Activated naive CD4-positive, alpha-beta T cell treated with anti-CD3 and anti-CD28 coated beads, Interleukin-2, amount 50 U/mL, for 16 hours (primary cell): ENCODE measurements around the gene USP3.
A peak's percentile ranks its signal among the peaks of the same experiment; 100 is the strongest.
"Not testable (repeated sequence)": the region's sequence is repeated elsewhere in the genome, so short reads cannot be mapped to it uniquely, and the experiment has no call there.

Experiments
- DNase-seq: peaks from one replicate; pipeline ENCODE4 v3.0.0-alpha.2; 2020

Gene USP3

GRCh38 chr15:63597038-63597790, 92.8 kb downstream of the USP3 start, which contains the start of gene FBXL22:
Gene FBXL22 (plus strand): TSS chr15:63597387. CDS start chr15:63597393, 6 bp downstream.
- no peak for DNase-seq

GRCh38 chr15:63597821-63598220, 93.4 kb downstream of the USP3 start:
- no peak for DNase-seq

- no peak for DNase-seq
These were observed 94.3 kb downstream of the USP3 start for GRCh38 chr15:63598473-63599400.

- peak; percentile 50 for DNase-seq
These were observed 95.1 kb downstream of the USP3 start for GRCh38 chr15:63599401-63600000.

- DNase-seq: peak; percentile 37
These were observed 95.7 kb downstream of the USP3 start for GRCh38 chr15:63600001-63600615.

GRCh38 chr15:63600616-63601025, 96.2 kb downstream of the USP3 start:
- peak; percentile 94 for DNase-seq

GRCh38 chr15:63601026-63601703, 96.8 kb downstream of the USP3 start:
- peak; percentile 60 for DNase-seq

- DNase-seq: no peak
These were observed 97.4 kb downstream of the USP3 start for GRCh38 chr15:63601704-63602185.

GRCh38 chr15:63602595-63602994, 98.2 kb downstream of the USP3 start:
- no peak for DNase-seq

GRCh38 chr15:63603516-63603915, 99.1 kb downstream of the USP3 start:
- DNase-seq: no peak

- no peak for DNase-seq
These were observed 99.9 kb downstream of the USP3 start for GRCh38 chr15:63604281-63604680.

GRCh38 chr15:63605036-63605435, 100.6 kb downstream of the USP3 start:
- peak; percentile 32 for DNase-seq

GRCh38 chr15:63605816-63606215, 101.4 kb downstream of the USP3 start:
- peak; percentile 57 for DNase-seq

- no peak for DNase-seq
These were observed 101.9 kb downstream of the USP3 start for GRCh38 chr15:63606308-63606707.

GRCh38 chr15:63608989-63609388, 104.6 kb downstream of the USP3 start:
- no peak for DNase-seq

GRCh38 chr15:63609448-63609847, 105.1 kb downstream of the USP3 start:
- DNase-seq: no peak

GRCh38 chr15:63610209-63610841, 105.9 kb downstream of the USP3 start:
- DNase-seq: peak; percentile 75

GRCh38 chr15:63611177-63611576, 106.8 kb downstream of the USP3 start:
- DNase-seq: no peak

- no peak for DNase-seq
These were observed 107.9 kb downstream of the USP3 start for GRCh38 chr15:63612300-63612699.

GRCh38 chr15:63615935-63616334, 111.5 kb downstream of the USP3 start:
- no peak for DNase-seq

- DNase-seq: not testable (repeated sequence)
These were observed 112.8 kb downstream of the USP3 start for GRCh38 chr15:63617147-63617546.

GRCh38 chr15:63617627-63618026, 113.2 kb downstream of the USP3 start:
- DNase-seq: not testable (repeated sequence)
